Fibroblast of skin of abdomen (primary cell): ENCODE measurements around the gene CTAG2. TPM values are rescaled to one million over a fixed set of nuclear protein-coding genes. Genes with fewer than 3 reads are reported as not detected.
"Not testable (repeated sequence)": the region's sequence is repeated elsewhere in the genome, so short reads cannot be mapped to it uniquely, and the experiment has no call there.

Experiments used
- DNase-seq: peaks from one replicate; pipeline ENCODE4 v3.0.0-alpha.2; 2013
- polyA plus RNA-seq, 2 experiments: library from polyadenylated mRNA; unstranded; fragments of 120-200 nt; gene quantifications; one replicate each; pipeline ENCODE4 v1.2.1, GENCODE V29; 2013; ENCODE audit not compliant: insufficient read length in 2 of 2

CTAG2 gene
- not detected for polyA plus RNA-seq (2013, experiment 1 of 2; ENCODE audit: insufficient read length)
- not detected for polyA plus RNA-seq (2013, experiment 2 of 2; ENCODE audit: insufficient read length)

DNA sequence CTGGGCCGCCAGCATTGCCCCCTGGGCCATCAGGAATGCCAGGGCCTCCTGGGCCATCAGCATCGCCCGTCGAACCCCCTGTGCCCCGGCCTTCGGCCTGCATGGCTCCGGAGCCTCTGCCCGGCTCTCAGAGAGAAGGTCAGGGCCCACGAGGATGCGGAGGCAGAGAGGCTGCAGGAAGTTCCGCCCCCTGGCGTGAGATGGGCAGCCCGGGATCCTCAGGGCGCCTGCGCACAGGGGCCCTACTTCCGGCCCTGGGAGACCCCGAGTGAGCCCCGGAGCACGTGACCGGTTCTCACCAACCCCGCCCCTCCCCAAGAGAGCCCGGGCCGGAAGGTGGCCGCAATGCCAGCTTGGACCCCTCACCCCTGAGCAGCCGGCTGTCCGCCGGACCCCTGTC is at the start of gene CTAG2:
Gene CTAG2, minus strand, starts transcription at position 167 of the 400 bp plus-strand sequence. Its CDS starts 64 bp downstream, at position 103.
- not testable (repeated sequence) for DNase-seq

DNA sequence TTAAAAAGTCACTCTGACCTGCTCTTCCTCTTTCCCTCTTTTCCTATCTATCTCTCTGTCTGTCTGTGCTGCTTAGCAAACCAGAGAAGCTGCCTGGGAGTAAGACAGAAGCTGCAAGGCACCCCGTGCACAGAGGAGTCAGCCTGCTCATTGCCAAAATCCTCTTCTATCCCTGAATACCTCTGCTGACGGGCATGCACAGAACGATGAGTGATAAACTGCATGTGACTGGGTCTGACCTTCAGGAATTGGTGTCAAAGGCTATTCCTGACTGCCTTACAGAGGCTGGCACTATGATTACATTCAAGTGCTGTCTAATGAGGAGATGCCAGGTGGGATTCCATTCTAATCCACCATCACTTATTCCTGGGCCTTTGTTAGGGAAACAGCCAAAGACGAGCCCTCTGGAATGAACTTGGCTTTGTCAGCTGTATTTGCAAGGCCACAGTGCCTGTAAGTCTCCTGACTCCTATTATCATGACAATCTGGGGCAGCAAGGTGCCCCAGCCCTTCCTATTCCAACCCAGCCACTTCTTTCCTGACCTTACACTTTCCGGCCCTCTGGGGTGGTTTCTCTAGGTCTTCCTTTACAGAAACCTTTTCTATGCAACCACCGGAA is 45.4 kb upstream of the CTAG2 start:
- no peak for DNase-seq

GRCh38 chrX:154696676-154697045 is 43.3 kb upstream of the CTAG2 start:
- DNase-seq, result peak; percentile 40

DNA sequence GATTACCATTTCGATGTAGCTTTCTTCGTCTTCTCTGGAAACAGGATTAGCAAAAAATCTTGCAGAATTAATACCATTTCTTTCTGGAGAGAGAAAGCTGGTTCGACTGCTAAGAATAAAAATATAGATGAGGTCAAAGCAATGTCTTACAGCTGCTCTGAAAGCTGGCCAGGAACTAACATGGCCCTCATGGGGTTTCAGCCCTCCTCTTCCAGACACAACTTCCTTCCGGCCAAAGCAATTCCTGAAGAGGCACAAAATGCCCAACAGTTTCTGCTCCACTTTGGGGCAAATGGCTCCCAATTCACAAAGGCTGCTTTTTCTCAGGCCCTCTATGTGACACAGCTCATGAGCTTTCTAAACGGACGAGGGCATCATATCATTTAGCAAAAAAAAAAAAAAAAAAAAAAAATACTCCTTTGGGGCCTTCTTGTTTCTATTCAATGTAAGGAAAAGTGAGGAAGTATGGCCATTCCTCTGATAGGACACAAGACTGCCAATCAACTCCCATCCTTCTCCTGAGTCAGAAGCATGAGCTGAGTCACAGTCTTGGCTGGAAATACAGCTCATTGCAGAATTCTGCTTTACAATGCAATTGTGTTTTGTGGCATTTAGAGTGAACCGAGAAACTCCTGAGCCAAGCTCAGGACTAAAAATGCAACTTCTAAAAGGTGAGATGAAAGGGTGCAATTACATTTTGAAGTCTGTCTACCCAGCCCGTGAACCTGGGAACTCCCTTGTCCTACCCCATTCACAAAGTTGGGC is 42.7 kb upstream of the CTAG2 start:
- DNase-seq, result peak; percentile 80

DNA sequence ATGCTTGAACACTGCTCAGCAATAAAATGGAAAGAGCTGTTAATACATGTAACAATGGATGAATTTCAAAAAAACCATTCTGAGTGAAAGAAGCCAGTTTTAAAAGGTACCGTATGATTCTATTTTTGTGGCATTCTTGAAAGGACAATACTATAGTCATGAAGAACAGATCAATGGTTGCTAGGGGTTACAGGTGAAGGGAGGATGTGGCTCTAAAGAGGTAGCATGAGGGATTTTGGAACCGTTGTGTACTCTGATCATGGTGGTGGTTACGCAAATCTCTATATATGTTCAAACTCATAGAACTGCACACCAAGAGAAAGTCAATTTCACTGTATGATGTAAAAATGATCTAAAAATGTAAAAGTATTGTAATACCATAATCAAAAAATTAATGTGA is 40.0 kb upstream of the CTAG2 start:
- DNase-seq, result no peak

DNA sequence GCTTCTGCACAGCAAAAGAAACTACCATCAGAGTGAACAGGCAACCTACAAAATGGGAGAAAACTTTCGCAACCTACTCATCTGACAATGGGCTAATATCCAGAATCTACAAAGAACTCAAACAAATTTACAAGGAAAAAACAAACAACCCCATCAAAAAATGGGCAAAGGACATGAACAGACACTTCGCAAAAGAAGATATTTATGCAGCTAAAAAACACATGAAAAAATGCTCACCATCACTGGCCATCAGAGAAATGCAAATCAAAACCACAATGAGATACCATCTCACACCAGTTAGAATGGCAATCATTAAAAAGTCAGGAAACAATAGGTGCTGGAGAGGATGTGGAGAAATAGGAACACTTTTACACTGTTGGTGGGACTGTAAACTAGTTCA is 37.1 kb upstream of the CTAG2 start:
- not testable (repeated sequence) for DNase-seq

DNA sequence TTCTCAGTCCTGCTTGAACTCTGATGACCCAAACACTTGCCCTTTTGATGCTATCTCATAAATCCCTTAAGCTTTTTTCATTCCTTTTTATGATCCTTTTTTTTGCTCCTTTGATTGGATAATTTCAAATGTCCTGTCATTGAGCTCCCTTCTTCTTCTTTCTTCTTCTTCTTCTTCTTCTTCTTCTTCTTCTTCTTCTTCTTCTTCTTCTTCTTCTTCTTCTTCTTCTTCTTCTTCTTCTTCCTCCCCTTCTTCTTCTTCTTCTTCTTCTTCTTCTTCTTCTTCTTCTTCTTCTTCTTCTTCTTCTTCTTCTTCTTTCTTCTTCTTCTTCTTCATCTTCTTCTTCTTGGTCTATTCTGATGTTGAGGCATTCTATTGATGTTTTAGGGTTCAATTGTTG is 18.7 kb upstream of the CTAG2 start:
- DNase-seq, result not testable (repeated sequence)

DNA sequence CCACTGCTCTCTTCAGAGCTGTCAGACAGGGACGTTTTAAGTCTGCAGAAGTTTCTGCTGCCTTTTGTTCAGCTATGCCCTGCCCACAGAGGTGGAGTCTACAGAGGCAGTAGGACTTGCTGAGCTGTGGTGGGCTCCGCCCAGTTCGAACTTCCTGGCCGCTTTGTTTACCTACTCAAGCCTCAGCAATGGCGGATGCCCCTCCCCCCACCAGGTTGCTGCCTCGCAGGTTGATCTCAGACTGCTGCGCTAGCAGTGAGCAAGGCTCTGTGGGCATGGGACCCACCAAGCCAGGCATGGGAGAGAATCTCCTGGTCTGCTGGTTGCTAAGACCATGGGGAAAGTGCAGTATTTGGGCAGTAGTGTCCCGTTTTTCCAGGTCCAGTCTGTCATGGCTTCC is 17.5 kb upstream of the CTAG2 start:
- not testable (repeated sequence) for DNase-seq

DNA sequence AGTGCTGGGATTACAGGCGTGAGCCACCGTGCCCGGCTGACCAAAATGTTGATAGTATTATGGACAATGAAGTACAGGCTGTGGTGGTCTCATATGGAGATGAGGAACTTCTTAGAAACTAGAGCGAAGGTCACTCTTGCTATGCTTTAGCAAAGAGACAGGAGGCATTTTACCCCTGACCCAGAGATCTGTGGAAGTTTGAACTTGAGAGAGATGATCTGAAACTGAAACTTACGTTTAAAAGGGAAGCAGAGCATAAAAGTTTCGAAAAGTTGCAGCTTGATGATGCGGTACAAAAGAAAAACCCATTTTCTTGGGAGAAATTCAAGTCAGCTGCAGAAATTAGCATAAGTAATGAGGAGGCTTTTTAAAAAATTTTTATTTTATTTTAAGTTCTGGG is 8.5 kb upstream of the CTAG2 start:
- no peak for DNase-seq

DNA sequence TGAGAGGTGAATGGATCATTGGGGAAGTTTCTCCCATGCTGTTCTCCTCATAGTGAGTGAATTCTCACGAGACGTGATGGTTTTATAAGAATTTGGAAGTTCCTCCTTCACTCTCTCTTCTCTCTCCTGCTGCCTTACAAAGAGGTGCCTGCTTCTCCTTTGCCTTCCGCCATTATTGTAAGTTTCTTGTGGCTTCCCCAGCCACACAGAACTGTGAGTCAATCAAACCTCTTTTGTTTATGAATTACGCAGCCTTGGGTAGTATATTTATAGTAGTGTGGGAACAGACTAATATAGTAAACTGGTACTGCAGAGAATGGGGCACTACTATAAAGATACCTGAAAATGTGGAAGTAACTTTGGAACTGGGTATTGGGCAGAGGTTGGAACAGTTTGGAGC is 7.8 kb upstream of the CTAG2 start:
- no peak for DNase-seq

- DNase-seq, result no peak
These were observed 7.2 kb upstream of the CTAG2 start for GRCh38 chrX:154660541-154660940.

DNA sequence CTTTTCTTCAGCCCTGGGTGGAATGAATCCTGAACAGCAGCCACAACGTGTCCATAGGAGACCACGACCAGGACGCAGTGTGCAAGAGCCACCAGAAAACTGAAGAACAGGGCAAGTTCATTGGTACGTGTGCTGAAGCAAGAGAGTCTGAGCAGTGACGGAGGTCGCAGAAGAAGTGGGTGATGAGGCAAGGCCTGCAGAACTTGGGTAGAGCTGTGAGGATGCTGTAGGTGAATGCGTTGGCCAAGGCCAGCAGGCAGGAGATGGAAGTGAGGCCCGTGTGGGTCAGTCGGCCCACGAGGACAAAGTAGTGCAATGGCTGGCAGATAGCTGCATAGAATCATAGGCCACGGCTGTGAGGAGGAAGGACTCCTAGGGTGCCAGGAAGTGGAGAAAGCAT is 5.6 kb upstream of the CTAG2 start:
- no peak for DNase-seq

- no peak for DNase-seq
These were observed 4.8 kb upstream of the CTAG2 start for GRCh38 chrX:154658187-154658586.

- no peak for DNase-seq
These were observed 3.9 kb upstream of the CTAG2 start for GRCh38 chrX:154657226-154657805.

- no peak for DNase-seq
These were observed 2.4 kb upstream of the CTAG2 start for GRCh38 chrX:154655786-154656185.

- DNase-seq, result no peak
These were observed 2.0 kb upstream of the CTAG2 start for GRCh38 chrX:154655346-154655745.

GRCh38 chrX:154654925-154655324 is 1.5 kb upstream of the CTAG2 start:
- DNase-seq, result no peak

DNA sequence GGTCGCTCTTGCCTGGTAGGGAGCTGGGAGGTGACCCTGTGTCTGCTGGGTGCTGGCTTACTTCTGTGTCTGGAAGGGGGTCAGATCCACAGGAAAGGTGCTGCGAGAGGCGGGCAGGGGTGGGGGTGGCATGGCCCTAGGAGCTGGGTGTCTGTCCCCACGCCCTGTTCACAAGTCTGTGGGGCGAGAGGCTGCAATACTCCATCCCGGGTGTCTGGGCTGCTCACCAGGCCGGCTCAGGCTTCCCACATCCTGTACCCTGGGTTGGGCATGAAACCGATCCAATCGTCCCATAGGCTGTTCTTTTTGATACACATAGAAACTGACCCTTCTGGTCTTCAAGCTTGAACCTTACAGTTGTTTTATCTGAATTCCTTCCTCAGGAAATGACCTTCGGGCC is 993 bp upstream of the CTAG2 start:
- no peak for DNase-seq

DNA sequence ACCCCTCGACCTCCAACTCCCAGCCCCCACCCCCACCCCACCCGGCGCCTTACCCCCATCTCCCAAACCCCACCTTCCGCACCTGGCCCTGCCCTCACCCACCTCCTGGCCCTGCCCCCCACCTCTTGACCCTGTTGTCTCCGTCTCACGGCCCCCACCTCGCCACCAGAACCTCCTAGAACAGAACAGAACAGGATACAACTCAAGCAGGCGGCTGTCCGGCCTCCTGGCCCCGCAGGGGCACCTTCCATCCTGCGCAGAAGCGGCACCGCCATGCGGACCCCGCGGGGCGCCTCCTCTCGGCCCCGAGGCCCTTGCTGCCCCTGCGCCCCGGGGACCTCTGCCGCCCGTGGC is 354 bp downstream of the CTAG2 start:
- no peak for DNase-seq

DNA sequence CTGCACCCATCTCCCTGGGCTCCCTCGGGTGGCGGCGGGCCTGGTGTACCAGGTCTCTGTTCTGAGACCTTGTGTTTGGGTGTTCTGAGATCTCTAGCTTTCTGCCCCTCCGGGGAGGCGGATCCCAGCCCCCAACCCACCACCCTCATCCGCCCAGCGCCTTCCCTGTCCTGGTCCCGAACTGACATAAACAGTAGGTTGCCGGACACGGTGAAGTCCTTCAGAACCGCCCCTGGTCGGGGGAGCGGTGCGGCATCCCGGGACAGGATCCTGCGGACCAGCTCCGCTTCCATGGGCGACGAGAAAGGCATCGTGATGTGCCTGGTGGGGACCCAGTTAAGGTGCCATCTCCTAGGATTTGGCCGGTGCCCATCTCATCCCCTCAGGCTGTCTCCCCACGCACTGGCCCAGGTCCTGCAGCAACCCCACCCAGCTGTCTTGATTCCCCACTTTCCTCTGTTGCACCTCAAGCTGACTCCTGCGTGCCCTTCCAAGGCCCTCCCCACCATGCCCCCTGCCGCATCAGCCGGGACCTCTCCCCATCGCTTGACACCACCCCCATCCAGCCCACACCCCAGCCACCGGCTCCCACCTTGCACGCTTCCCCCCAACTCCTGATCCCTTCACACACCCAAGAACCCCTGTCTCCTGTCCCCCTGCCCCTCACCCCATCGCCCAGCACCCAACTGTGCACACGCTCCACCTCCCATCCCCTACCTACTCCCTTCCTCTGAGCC is 900 bp downstream of the CTAG2 start:
- no peak for DNase-seq

DNA sequence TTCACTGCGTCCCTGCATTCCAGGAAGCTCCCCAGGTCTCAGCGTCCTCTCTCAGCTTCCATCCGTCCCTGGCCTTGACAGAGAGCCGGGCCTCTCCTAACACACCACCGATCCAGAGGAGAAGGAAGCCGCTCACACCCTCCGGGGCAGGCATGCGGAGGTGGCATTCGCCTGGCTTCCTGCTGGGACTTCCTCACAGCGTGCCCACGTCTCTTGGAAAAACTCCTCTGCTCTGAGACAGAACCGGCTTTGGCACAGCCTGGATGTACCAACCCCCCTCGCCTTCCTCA is 3.2 kb downstream of the CTAG2 start:
- DNase-seq, result no peak

- DNase-seq, result no peak
These were observed 3.7 kb downstream of the CTAG2 start for GRCh38 chrX:154649503-154650220.

DNA sequence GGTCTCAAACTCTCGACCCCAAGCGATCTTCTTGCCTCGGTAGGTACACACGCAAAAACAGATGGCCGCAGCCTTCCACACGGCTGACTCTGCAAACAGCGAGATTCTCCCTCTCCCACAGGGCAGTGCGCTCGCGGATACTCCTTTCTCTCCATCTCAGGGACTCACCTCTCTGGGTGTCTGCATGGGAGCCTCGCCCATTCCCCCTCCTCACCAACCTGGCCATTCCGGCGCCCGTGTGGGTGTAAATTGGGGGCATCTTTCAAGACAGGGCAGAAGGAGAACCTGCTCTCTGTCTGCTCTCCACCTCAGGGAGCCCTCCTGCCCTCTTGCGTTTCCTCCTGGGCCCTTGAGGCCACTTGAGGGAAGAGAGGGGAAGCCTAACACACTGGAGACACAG is 4.4 kb downstream of the CTAG2 start:
- DNase-seq, result no peak
